Measurements from ENCODE around the gene SH2D4B.

DNA sequence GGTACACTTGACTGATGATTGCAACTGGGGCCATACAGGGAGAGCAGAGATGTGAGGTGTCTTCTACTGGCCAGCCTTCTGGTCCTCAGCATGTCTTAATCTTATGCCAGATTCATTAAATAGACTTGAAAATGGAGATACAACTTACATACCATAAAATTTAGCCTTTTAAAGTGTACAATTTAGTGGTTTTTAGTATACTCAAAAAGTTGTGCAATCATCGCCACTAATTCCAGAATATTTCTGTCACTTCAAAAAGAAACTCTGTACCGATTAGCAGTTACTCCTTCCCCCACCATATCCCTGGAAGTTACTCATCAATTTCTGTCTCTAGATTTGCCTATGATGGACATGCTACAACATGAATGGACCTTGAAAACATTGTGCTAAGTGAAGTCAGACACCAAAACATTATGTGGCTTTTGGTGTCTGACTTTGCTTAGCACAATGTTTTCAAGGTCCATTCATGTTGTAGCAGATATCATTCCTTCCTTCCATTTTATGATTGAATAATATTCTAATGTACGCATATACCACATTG is 53.0 kb downstream of the SH2D4B start:
- TF ChIP-seq TAF1 (IDR thresholded peaks at IDR 0.05; ENCODE audit: borderline replicate concordance, low read depth, low read length) (no peak), POLR2A (IDR thresholded peaks at IDR 0.05; ENCODE audit: low read depth, low read length) (no peak)
